Amygdala (tissue), 56 donors: ENCODE measurements around the gene PCBP3.
"Not testable (repeated sequence)": the region's sequence is repeated elsewhere in the genome, so short reads cannot be mapped to it uniquely, and the experiment has no call there.

ENCODE experiments used
- DNase-seq, 56 donors: peaks; one replicate each; lab custom pipeline; 2025; lab: John Stamatoyannopoulos, UW

The PCBP3 gene

GRCh38 chr21:45944601-45945000 is 301.1 kb downstream of the PCBP3 start:
- DNase-seq, result no peak

GRCh38 chr21:45945066-45945867 is 301.7 kb downstream of the PCBP3 start:
- no peak for DNase-seq

- DNase-seq, result no peak
These were observed 302.3 kb downstream of the PCBP3 start for GRCh38 chr21:45945868-45946210.

GRCh38 chr21:45947296-45947695 is 303.8 kb downstream of the PCBP3 start:
- DNase-seq, result no peak

GRCh38 chr21:45947716-45948255 is 304.3 kb downstream of the PCBP3 start:
- DNase-seq, result no peak

GRCh38 chr21:45948576-45949141 is 305.1 kb downstream of the PCBP3 start:
- no peak for DNase-seq

GRCh38 chr21:45949928-45950739 is 306.6 kb downstream of the PCBP3 start:
- no peak for DNase-seq

GRCh38 chr21:45950740-45951515 is 307.4 kb downstream of the PCBP3 start:
- DNase-seq, result no peak

- no peak for DNase-seq
These were observed 308.2 kb downstream of the PCBP3 start for GRCh38 chr21:45951676-45952075.

- not testable (repeated sequence) for DNase-seq
These were observed 309.0 kb downstream of the PCBP3 start for GRCh38 chr21:45952527-45952926.

- no peak for DNase-seq
These were observed 309.4 kb downstream of the PCBP3 start for GRCh38 chr21:45952974-45953373.

- no peak for DNase-seq
These were observed 310.7 kb downstream of the PCBP3 start for GRCh38 chr21:45954261-45954660.

GRCh38 chr21:45954921-45955320 is 311.4 kb downstream of the PCBP3 start:
- no peak for DNase-seq

- no peak for DNase-seq
These were observed 314.0 kb downstream of the PCBP3 start for GRCh38 chr21:45957551-45957950.

GRCh38 chr21:45957981-45958600 is 314.6 kb downstream of the PCBP3 start:
- DNase-seq, result no peak

- DNase-seq, result no peak
These were observed 315.7 kb downstream of the PCBP3 start for GRCh38 chr21:45959182-45959581.

- DNase-seq, result no peak
These were observed 316.4 kb downstream of the PCBP3 start for GRCh38 chr21:45959779-45960390.

- not testable (repeated sequence) for DNase-seq
These were observed 317.9 kb downstream of the PCBP3 start for GRCh38 chr21:45961408-45961807.

- DNase-seq, result no peak
These were observed 319.2 kb downstream of the PCBP3 start for GRCh38 chr21:45962531-45963231.
